Spleen (tissue), 7 donors: ENCODE results near the gene MAP7D2.

ENCODE experiments used
- CTCF ChIP-seq, 11 experiments: fragments of 200-600 bp in 7 of 11; fragments of 450-650 bp in 4 of 11; sonication (generic) in 4 of 11; IDR thresholded peaks in 8 of 11; conservative IDR thresholded peaks in 3 of 11; 1 replicate in 7 of 11; 2 replicates in 4 of 11; pipeline versions ENCODE4 v1.4.0 to v1.8.0; 2016 to 2021; ENCODE audit warnings: antibody characterized with exemption in 11 of 11, inconsistent platforms in 4 of 11, mild to moderate bottlenecking in 1 of 11
- POLR2A ChIP-seq, 3 donors: fragments of 450-650 bp; IDR thresholded peaks; one replicate each; pipeline ENCODE4 v1.5.1; 2017; ENCODE audit warnings: antibody characterized with exemption in 3 of 3, mild to moderate bottlenecking in 1 of 3
- POLR2AphosphoS5 ChIP-seq, 3 donors: sonication (generic); formaldehyde crosslinking; IDR thresholded peaks; one replicate each; pipeline ENCODE4 v1.5.1; 2017; ENCODE audit warnings: antibody characterized with exemption in 3 of 3
- donor health status: DM: no; HTN: no; CAD: no; lungs with moderate emphysema.
- donor health status: DM: no; HTN: no; CAD: no.
- donor health status: DM: no; HTN: no; CAD: no.

- no peak for TF ChIP-seq POLR2AphosphoS5 (IDR thresholded peaks at IDR 0.05)
- TF ChIP-seq CTCF (IDR thresholded peaks at IDR 0.05 in 8 of 11, conservative IDR thresholded peaks at IDR 0.05 in 3 of 11): no peak
- TF ChIP-seq POLR2A (IDR thresholded peaks at IDR 0.05): no peak
Observed at GRCh38 chrX:20056704-20057103, 60.0 kb downstream of the MAP7D2 start.
